Trophoblast cell (in vitro differentiated cells and primary cell): Measurements from ENCODE around the gene ZBTB7B.
A peak's percentile ranks its signal among the peaks of the same experiment; 100 is the strongest.
"Not testable (repeated sequence)": the region's sequence is repeated elsewhere in the genome, so short reads cannot be mapped to it uniquely, and the experiment has no call there.

Experiments used
- DNase-seq, 2 donors: peaks; one replicate each; pipeline ENCODE4 v3.0.0-alpha.2; 2016
- H2AFZ ChIP-seq: 2 replicates; pipeline ENCODE4 v1.6.1; 2013; ENCODE audit warnings: low read length, moderate library complexity, mild to moderate bottlenecking; ENCODE audit not compliant: insufficient read depth, poor library complexity
- H2AK5ac ChIP-seq: 2 replicates; pipeline ENCODE4 v1.6.1; 2013; ENCODE audit warnings: mild to moderate bottlenecking, low read length
- H2BK120ac ChIP-seq: 2 replicates; pipeline ENCODE4 v1.6.1; 2013; ENCODE audit warnings: low read length, mild to moderate bottlenecking, moderate library complexity; ENCODE audit not compliant: insufficient read depth, poor library complexity
- H2BK12ac ChIP-seq: 2 replicates; pipeline ENCODE4 v1.6.1; 2013; ENCODE audit warnings: mild to moderate bottlenecking, low read length, moderate library complexity
- H2BK5ac ChIP-seq: 2 replicates; pipeline ENCODE4 v1.6.1; 2013; ENCODE audit warnings: low read length, low read depth, moderate library complexity, mild to moderate bottlenecking; ENCODE audit not compliant: poor library complexity
- H3K14ac ChIP-seq: 2 replicates; pipeline ENCODE4 v1.6.1; 2013; ENCODE audit warnings: mild to moderate bottlenecking, low read length
- H3K18ac ChIP-seq: 2 replicates; pipeline ENCODE4 v1.6.1; 2013; ENCODE audit warnings: mild to moderate bottlenecking, low read length
- H3K23ac ChIP-seq: 2 replicates; pipeline ENCODE4 v1.6.1; 2013; ENCODE audit warnings: low read length
- H3K27ac ChIP-seq: 2 replicates; pipeline ENCODE4 v1.5.1; 2013; ENCODE audit warnings: low read depth, mild to moderate bottlenecking, inconsistent platforms, low read length, moderate library complexity
- H3K27me3 ChIP-seq: 2 replicates; pipeline ENCODE4 v1.6.1; 2013; ENCODE audit warnings: inconsistent platforms, mild to moderate bottlenecking, low read length, moderate library complexity; ENCODE audit not compliant: insufficient read depth
- H3K36me3 ChIP-seq, 2 experiments: 1 replicate in 1 of 2; 2 replicates in 1 of 2; pipeline ENCODE4 v1.6.1; 2013; ENCODE audit warnings: low read length in 2 of 2, mild to moderate bottlenecking in 2 of 2, moderate library complexity in 1 of 2; ENCODE audit not compliant: insufficient read depth in 2 of 2, control insufficient read depth in 1 of 2
- H3K4ac ChIP-seq: 2 replicates; pipeline ENCODE4 v1.6.1; 2013; ENCODE audit warnings: low read depth, mild to moderate bottlenecking, low read length, moderate library complexity
- H3K4me1 ChIP-seq, 2 experiments: 1 replicate in 1 of 2; 2 replicates in 1 of 2; pipeline ENCODE4 v1.6.1; 2013; ENCODE audit warnings: low read length in 2 of 2, mild to moderate bottlenecking in 2 of 2, moderate library complexity in 1 of 2; ENCODE audit not compliant: insufficient read depth in 2 of 2, control insufficient read depth in 1 of 2
- H3K4me2 ChIP-seq: 2 replicates; pipeline ENCODE4 v1.6.1; 2013; ENCODE audit warnings: inconsistent platforms, mild to moderate bottlenecking, low read length, moderate library complexity
- H3K4me3 ChIP-seq: 2 replicates; pipeline ENCODE4 v1.5.1; 2013; ENCODE audit warnings: mild to moderate bottlenecking, low read depth, low read length, inconsistent platforms
- H3K79me1 ChIP-seq: one replicate; pipeline ENCODE4 v1.6.1; 2013; ENCODE audit warnings: low read length
- H3K79me2 ChIP-seq: 2 replicates; pipeline ENCODE4 v1.6.1; 2013; ENCODE audit warnings: low read length, mild to moderate bottlenecking; ENCODE audit not compliant: control insufficient read depth, insufficient read depth, poor library complexity
- H3K9ac ChIP-seq: 2 replicates; pipeline ENCODE4 v1.6.1; 2013; ENCODE audit warnings: mild to moderate bottlenecking, low read length
- H3K9me3 ChIP-seq: 2 replicates; pipeline ENCODE4 v1.6.1; 2013; ENCODE audit warnings: low read depth, mild to moderate bottlenecking, control low read depth, inconsistent platforms, low read length; ENCODE audit not compliant: insufficient read depth
- H4K12ac ChIP-seq: 2 replicates; pipeline ENCODE4 v1.6.1; 2013; ENCODE audit warnings: low read depth, mild to moderate bottlenecking, low read length, moderate library complexity
- H4K8ac ChIP-seq: 2 replicates; pipeline ENCODE4 v1.6.1; 2013; ENCODE audit warnings: low read depth, mild to moderate bottlenecking, low read length, moderate library complexity
- H4K91ac ChIP-seq: one replicate; pipeline ENCODE4 v1.6.1; 2013; ENCODE audit warnings: low read depth, mild to moderate bottlenecking, low read length, moderate library complexity
- WGBS: extraction: QIAGEN DNeasy Blood & Tissue Kit; methylation state at CpG from one replicate; pipeline ENCODE4 v1.1.7; 2013; ENCODE audit warnings: missing lambda C conversion rate; ENCODE audit not compliant: insufficient read length, insufficient coverage; ENCODE audit errors: extremely low coverage; 5-methylcytosine and 5-hydroxymethylcytosine counted together

Gene ZBTB7B

DNA sequence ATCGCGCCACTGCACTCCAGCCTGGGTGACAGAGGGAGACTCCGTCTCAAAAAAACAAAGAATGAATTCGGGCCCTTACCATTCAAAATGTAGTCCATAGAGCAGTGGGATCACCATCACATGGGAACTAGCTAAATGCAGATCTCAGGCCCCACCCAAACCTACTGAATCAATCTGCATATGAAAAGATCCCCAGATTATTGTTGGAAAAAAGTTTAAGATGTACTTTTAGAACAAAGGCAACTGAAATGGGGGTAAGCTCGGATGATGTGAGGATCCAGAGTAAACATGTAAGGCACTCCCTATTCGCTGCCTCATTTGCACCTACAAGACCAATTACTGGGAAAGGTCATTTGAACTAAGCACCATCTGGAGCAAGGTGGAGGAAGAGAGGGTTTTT lies 20.3 kb upstream of the ZBTB7B start:
- Histone ChIP-seq H2BK5ac (no peak overlapping the region), H2BK12ac (no peak overlapping the region), H3K79me1 (peaks cover 6% of the 10 kb centered on the region), H3K4ac (no peak overlapping the region), H3K79me2 (peaks cover 7% of the 10 kb centered on the region), H3K4me1 (peaks cover 3 to 6% of the 10 kb centered on the region in 2 experiments), H3K27me3 (no peaks in the 10 kb centered on the region), H3K4me2 (peak overlapping the region; percentile 73), H3K23ac (no peak overlapping the region), H4K8ac (no peak overlapping the region), H3K4me3 (no peak overlapping the region), H3K18ac (no peak overlapping the region), H3K36me3 (peaks cover 8% of the 10 kb centered on the region in 2 experiments), H2AFZ (no peak overlapping the region), H3K9ac (no peak overlapping the region), H4K12ac (no peak overlapping the region), H4K91ac (no peak overlapping the region), H2AK5ac (no peak overlapping the region), H2BK120ac (no peak overlapping the region), H3K27ac (no peak overlapping the region), H3K9me3 (peaks cover 2% of the 10 kb centered on the region), H3K14ac (no peak overlapping the region)
- DNase-seq, result no peak
- WGBS, result no CpG with 5 or more reads among the region's 6 CpGs

DNA sequence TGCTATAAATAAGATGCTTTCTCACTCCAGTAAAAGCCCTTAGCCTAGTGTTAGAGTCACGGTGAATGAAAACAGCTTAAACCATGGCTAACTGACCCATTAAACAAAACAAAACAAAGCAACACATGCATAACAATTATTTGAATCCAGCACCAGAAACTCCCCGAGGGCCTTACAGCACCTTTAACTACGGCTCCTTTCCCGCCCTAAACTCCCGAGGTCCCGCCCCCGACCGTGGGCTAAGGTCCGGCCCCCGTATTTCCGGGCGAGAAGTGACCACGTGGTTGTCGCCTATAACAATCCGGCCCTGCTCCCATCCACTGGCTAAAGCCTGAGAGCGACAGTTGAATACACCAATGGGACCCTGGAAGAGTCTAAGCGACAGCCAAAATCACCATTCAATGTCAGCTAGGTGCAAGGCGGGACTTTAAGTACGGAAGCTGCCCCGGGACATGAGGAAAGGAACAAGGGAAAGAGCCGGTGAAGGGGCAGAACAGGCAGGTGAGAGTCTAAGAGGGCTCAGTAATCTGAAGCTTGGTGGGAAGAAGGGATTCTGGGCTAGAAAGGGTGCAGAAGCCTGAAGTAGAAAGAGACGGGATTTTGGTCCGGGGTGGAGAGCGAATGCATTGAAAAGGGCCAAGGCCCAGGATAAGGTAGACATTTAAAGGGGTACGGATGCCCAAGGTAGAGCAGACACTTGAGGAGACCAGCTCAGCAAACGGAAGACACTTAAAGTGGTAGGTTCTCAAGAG lies 19.5 kb upstream of the ZBTB7B start, which contains the start of gene FLAD1:
Gene FLAD1, plus strand, starts transcription at position 448 of the 752 bp plus-strand sequence. CDS start 351 bp downstream, outside the sequence.
- H3K27ac ChIP-seq, result peak within 1 kb of the TSS; percentile 42
- peak within 1 kb of the TSS; percentile 99 for H3K9ac ChIP-seq
- peak within 1 kb of the TSS; percentile 8 for H2AK5ac ChIP-seq
- peaks cover 2% of the 10 kb centered on the region for H3K9me3 ChIP-seq
- H3K4ac ChIP-seq, result peak within 1 kb of the TSS; percentile 1
- H3K79me1 ChIP-seq, result peaks cover 6% of the 10 kb centered on the region
- peak within 1 kb of the TSS; percentile 63 for H4K8ac ChIP-seq
- H2BK120ac ChIP-seq, result peak within 1 kb of the TSS; percentile 3
- H3K23ac ChIP-seq, result no peak within 1 kb of the TSS
- peak within 1 kb of the TSS; percentile 53 for H4K91ac ChIP-seq
- H4K12ac ChIP-seq, result peak within 1 kb of the TSS; percentile 68
- H2BK5ac ChIP-seq, result no peak within 1 kb of the TSS
- H2AFZ ChIP-seq, result peak within 1 kb of the TSS; percentile 10
- H3K4me2 ChIP-seq, result peak within 1 kb of the TSS; percentile 86
- H3K18ac ChIP-seq, result no peak within 1 kb of the TSS
- H3K4me3 ChIP-seq, result peak within 1 kb of the TSS; percentile 79
- no peaks in the 10 kb centered on the region for H3K27me3 ChIP-seq
- no peak within 1 kb of the TSS for H2BK12ac ChIP-seq
- H3K36me3 ChIP-seq, result peaks cover 14 to 15% of the 10 kb centered on the region in 2 experiments
- peaks cover 7% of the 10 kb centered on the region for H3K79me2 ChIP-seq
- no CpG with 5 or more reads among the region's 26 CpGs for WGBS
- peaks cover 3 to 6% of the 10 kb centered on the region in 2 experiments for H3K4me1 ChIP-seq
- peak; percentile 99 for DNase-seq
- H3K14ac ChIP-seq, result peak within 1 kb of the TSS; percentile 44

DNA sequence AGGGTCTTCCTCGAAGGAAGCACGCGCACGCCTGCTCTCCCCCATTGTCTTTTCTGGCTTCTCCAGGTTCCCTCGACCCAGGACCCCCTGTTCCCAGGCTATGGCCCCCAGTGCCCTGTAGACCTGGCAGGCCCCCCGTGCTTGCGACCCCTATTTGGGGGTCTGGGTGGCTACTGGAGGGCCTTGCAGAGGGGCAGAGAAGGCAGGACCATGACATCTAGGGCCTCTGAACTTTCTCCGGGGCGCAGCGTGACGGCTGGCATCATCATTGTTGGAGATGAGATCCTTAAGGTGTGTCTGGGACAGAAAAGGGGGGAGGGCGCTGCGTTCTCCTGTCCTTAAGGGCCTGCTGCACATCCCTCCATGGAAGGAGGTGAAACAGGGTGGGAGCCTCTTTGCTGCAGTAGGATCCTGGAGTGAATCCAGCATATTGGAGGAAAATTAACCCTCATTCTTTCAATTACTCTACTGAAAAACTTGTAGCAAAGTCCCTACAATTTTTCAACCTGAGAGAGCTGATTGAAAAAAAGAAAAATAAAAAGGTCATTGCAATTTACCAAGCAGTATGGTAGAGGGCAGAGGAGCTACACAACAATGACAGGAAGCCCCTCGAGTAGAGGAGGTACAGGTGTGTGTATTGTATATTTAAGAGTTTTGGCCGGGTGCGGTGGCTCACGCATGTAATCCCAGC lies 18.7 kb upstream of the ZBTB7B start:
- H3K18ac ChIP-seq, result no peak overlapping the region
- peak overlapping the region; percentile 3 for H2BK120ac ChIP-seq
- H4K8ac ChIP-seq, result peak overlapping the region; percentile 63
- H3K4me1 ChIP-seq, result peaks cover 3 to 6% of the 10 kb centered on the region in 2 experiments
- no peaks in the 10 kb centered on the region for H3K27me3 ChIP-seq
- H3K14ac ChIP-seq, result peak overlapping the region; percentile 36
- peak overlapping the region; percentile 86 for H3K4me2 ChIP-seq
- peak overlapping the region; percentile 79 for H3K4me3 ChIP-seq
- no peak overlapping the region for H2BK12ac ChIP-seq
- H2AK5ac ChIP-seq, result peak overlapping the region; percentile 8
- peaks cover 6% of the 10 kb centered on the region for H3K79me1 ChIP-seq
- no CpG with 5 or more reads among the region's 17 CpGs for WGBS
- peak overlapping the region; percentile 99 for H3K9ac ChIP-seq
- H2AFZ ChIP-seq, result peak overlapping the region; percentile 10
- no peak overlapping the region for H2BK5ac ChIP-seq
- H3K9me3 ChIP-seq, result peaks cover 2% of the 10 kb centered on the region
- peaks cover 20 to 22% of the 10 kb centered on the region in 2 experiments for H3K36me3 ChIP-seq
- no peak overlapping the region for H3K27ac ChIP-seq
- DNase-seq, result no peak
- peak overlapping the region; percentile 1 for H3K4ac ChIP-seq
- H3K23ac ChIP-seq, result no peak overlapping the region
- peak overlapping the region; percentile 53 for H4K91ac ChIP-seq
- H3K79me2 ChIP-seq, result peaks cover 7% of the 10 kb centered on the region
- H4K12ac ChIP-seq, result peak overlapping the region; percentile 68

DNA sequence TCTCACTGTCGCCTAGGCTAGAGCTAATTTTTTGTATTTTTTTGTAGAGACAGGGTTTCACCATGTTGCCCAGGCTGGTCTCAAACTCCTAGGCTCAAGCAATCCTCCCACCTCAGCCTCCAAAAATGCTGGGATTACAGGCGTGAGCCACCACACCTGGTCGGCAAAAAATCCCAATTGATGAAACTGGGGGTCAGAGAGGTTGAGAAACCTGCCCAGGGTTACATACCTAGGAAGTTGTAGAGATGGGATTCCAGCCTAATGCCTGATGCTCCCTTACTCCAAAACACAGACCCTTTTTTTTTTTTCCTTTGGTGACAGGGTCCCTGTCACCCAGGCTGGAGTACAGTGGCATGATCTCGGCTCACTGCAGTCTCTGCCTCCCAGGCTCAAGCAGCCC lies 15.9 kb upstream of the ZBTB7B start:
- not testable (repeated sequence) for H3K9ac ChIP-seq, H2BK5ac ChIP-seq, H3K23ac ChIP-seq, H3K79me1 ChIP-seq, H4K8ac ChIP-seq, H2AFZ ChIP-seq, H3K4ac ChIP-seq, H3K4me2 ChIP-seq, H3K4me1 ChIP-seq, H3K9me3 ChIP-seq, H2BK12ac ChIP-seq, H3K14ac ChIP-seq, H3K4me3 ChIP-seq, H4K91ac ChIP-seq, H3K79me2 ChIP-seq, H2BK120ac ChIP-seq, H3K27me3 ChIP-seq, H4K12ac ChIP-seq, H3K18ac ChIP-seq, H2AK5ac ChIP-seq
- DNase-seq, result peak; percentile 86 to 91
- WGBS, result no CpG with 5 or more reads among the region's 4 CpGs
- peaks cover 26 to 33% of the 10 kb centered on the region in 2 experiments for H3K36me3 ChIP-seq
- H3K27ac ChIP-seq, result peak overlapping the region; percentile 15
